Measurements from ENCODE around the gene PCDHGC3. TPM values are rescaled to one million over a fixed set of nuclear protein-coding genes. Genes with fewer than 3 reads are reported as not detected.

Gene PCDHGC3
- polyA plus RNA-seq, 1 of the 3 experiments (the other 2 are of a cell fraction) = 97.0 TPM

DNA sequence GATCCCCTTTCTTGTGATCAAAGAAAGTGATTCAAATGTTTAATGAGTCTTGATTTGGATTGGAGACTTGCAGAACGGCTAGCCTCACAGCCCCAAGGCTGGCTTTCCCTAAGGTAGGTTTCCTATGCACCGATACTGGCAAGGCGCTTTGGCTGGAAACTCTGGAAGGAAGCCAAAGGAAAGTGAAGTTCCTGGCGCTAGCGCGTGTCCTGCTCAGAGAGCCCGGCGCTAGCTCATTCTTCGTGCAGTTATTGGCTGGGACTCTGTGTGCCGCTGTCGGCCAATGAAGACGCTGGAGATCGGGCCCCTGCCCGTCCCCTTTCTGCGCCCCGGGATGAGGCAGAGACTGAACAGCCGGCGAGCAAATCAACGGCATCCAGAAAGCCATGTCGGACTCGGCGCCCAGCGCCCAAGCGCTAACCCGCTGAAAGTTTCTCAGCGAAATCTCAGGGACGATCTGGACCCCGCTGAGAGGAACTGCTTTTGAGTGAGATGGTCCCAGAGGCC lies at the start of gene PCDHGC3 (continued):
- TF ChIP-seq RCOR1 (IDR thresholded peaks at IDR 0.05; ENCODE audit: low read length) = no peak
- peak; percentile 6; the same call in 1 of the 2 replicates for TF ChIP-seq ELF1 (IDR thresholded peaks at IDR 0.05)
- TF ChIP-seq CHD2 (IDR thresholded peaks at IDR 0.05; ENCODE audit: low read length, partially characterized antibody) = peak; percentile 38
- TF ChIP-seq, protein P1, sequence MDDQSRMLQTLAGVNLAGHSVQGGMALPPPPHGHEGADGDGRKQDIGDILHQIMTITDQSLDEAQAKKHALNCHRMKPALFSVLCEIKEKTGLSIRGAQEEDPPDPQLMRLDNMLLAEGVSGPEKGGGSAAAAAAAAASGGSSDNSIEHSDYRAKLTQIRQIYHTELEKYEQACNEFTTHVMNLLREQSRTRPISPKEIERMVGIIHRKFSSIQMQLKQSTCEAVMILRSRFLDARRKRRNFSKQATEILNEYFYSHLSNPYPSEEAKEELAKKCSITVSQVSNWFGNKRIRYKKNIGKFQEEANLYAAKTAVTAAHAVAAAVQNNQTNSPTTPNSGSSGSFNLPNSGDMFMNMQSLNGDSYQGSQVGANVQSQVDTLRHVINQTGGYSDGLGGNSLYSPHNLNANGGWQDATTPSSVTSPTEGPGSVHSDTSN (IDR thresholded peaks at IDR 0.05) = peak; percentile 72
- TF ChIP-seq RXRA (IDR thresholded peaks at IDR 0.05; ENCODE audit: borderline replicate concordance, low read depth) = no peak
- TF ChIP-seq, protein P2, sequence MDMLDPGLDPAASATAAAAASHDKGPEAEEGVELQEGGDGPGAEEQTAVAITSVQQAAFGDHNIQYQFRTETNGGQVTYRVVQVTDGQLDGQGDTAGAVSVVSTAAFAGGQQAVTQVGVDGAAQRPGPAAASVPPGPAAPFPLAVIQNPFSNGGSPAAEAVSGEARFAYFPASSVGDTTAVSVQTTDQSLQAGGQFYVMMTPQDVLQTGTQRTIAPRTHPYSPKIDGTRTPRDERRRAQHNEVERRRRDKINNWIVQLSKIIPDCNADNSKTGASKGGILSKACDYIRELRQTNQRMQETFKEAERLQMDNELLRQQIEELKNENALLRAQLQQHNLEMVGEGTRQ (IDR thresholded peaks at IDR 0.05; ENCODE audit: borderline replicate concordance, low read depth, low read length) = no peak
- TF ChIP-seq, protein P3, sequence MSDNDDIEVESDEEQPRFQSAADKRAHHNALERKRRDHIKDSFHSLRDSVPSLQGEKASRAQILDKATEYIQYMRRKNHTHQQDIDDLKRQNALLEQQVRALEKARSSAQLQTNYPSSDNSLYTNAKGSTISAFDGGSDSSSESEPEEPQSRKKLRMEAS (IDR thresholded peaks at IDR 0.05; ENCODE audit: low read depth) = peak; percentile 86
- peak; percentile 86 for TF ChIP-seq SIN3A (IDR thresholded peaks at IDR 0.05; ENCODE audit: borderline replicate concordance, low read depth, low read length)

DNA sequence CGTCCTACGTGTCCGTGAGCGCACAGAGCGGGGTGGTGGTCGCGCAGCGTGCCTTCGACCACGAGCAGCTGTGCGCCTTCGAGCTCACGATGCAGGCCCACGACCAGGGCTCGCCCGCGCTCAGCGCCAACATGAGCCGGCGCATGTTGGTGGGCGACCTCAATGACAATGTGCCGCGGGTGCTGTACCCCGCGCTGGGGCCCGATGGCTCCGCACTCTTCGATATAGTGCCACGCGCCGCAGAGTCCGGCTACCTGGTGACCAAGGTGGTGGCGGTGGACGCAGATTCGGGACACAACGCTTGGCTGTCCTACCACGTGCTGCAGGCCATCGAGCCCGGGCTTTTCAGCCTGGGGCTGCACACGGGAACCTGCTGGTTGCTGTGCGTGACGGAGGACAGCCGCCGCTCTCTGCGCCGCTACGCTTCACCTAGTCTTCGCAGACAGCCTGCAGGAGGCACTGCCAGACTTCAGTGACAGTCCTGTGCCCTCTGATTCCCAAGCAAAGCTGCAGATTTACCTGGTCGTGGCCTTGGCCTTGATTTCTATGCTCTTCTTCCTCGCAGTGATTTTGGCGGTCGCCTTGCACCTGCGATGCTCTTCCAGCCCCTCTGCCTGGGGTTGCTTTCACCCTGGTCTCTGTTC lies 47.9 kb upstream of the PCDHGC3 start:
- WGBS (ENCODE audit: low lambda C conversion rate) = 93% methylated on average over 26 of the region's 53 CpGs
- Histone ChIP-seq H3K4me3 (ENCODE audit: low read depth in 2 of 2, low read length in 1 of 2) (no peak overlapping the region; a peak in 1 of 4 replicates), H3K79me2 (ENCODE audit: insufficient read depth) (peaks cover 11% of the 10 kb centered on the region), H3K4me1 (ENCODE audit: control insufficient read depth in 1 of 2, insufficient read depth in 2 of 2, low read depth in 1 of 2, low read length in 1 of 2) (no peaks in the 10 kb centered on the region), H3K4me2 (no peak overlapping the region), H3K36me3 (replicated peaks in 1 of 2; ENCODE audit: control insufficient read depth in 1 of 2, insufficient read depth in 2 of 2, low read length in 1 of 2) (peaks cover 3 to 59% of the 10 kb centered on the region in 2 experiments), H3K27ac (ENCODE audit: low read depth in 2 of 2, low read length in 1 of 2) (no peak overlapping the region), H3K9me3 (peaks cover 16% of the 10 kb centered on the region), H3K9ac (no peak overlapping the region), H3F3A (replicated peaks; ENCODE audit: insufficient read depth) (peaks cover 8% of the 10 kb centered on the region), H3K27me3 (ENCODE audit: insufficient read depth) (no peaks in the 10 kb centered on the region), H3K9me2 (no peaks in the 10 kb centered on the region), H4K20me1 (ENCODE audit: insufficient read depth) (no peaks in the 10 kb centered on the region), H2AFZ (ENCODE audit: low read depth) (no peak overlapping the region)
- ChIA-PET POLR2A (no interaction called here), CTCF (interaction anchor here (0.6 to 2.5 kb wide), 4 partner anchors 52 to 1642 kb away, joined by 3 to 8 read pairs (median 4); no protein-coding TSS in a partner anchor)
- TF ChIP-seq, protein P4, sequence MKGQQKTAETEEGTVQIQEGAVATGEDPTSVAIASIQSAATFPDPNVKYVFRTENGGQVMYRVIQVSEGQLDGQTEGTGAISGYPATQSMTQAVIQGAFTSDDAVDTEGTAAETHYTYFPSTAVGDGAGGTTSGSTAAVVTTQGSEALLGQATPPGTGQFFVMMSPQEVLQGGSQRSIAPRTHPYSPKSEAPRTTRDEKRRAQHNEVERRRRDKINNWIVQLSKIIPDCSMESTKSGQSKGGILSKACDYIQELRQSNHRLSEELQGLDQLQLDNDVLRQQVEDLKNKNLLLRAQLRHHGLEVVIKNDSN (IDR thresholded peaks at IDR 0.05; ENCODE audit: borderline replicate concordance, low read depth) = no peak
- TF ChIP-seq EP300 (IDR thresholded peaks at IDR 0.05; ENCODE audit: borderline replicate concordance in 1 of 2, low read depth in 1 of 2, low read length in 1 of 2) (no peak), RXRA (IDR thresholded peaks at IDR 0.05; ENCODE audit: borderline replicate concordance, low read depth) (no peak), TEAD4 (IDR thresholded peaks at IDR 0.05; ENCODE audit: borderline replicate concordance, insufficient read depth) (no peak), RAD21 (IDR thresholded peaks at IDR 0.05; ENCODE audit: low read length) (no peak), GABPA (IDR thresholded peaks at IDR 0.05; ENCODE audit: low read depth) (no peak), CHD2 (IDR thresholded peaks at IDR 0.05; ENCODE audit: low read length, partially characterized antibody) (no peak), SIN3A (IDR thresholded peaks at IDR 0.05; ENCODE audit: borderline replicate concordance, low read depth, low read length) (no peak)
- TF ChIP-seq, protein P3 (IDR thresholded peaks at IDR 0.05; ENCODE audit: low read depth) = no peak
- no peak for DNase-seq
